Mesenchymal stem cell (in vitro differentiated cells and primary cell): Measurements from ENCODE around the gene MROH8.
"Not testable (repeated sequence)": the region's sequence is repeated elsewhere in the genome, so short reads cannot be mapped to it uniquely, and the experiment has no call there.

Experiments
- DNase-seq: peaks from one replicate; pipeline ENCODE4 v3.0.0-alpha.2; 2013
- H2AFZ ChIP-seq: one replicate; pipeline ENCODE4 v1.6.1; 2013; ENCODE audit warnings: low read depth, mild to moderate bottlenecking, control low read depth, inconsistent platforms, low read length, moderate library complexity
- H2AK5ac ChIP-seq: 2 replicates; pipeline ENCODE4 v1.6.1; 2013; ENCODE audit warnings: low read length, moderate library complexity, mild to moderate bottlenecking, inconsistent platforms; ENCODE audit not compliant: severe bottlenecking
- H2BK120ac ChIP-seq: one replicate; pipeline ENCODE4 v1.6.1; 2013; ENCODE audit warnings: low read depth, mild to moderate bottlenecking, inconsistent platforms, low read length, moderate library complexity
- H2BK12ac ChIP-seq, 2 experiments: one replicate each; pipeline ENCODE4 v1.6.1; 2013; ENCODE audit warnings: inconsistent platforms in 2 of 2, low read length in 2 of 2, mild to moderate bottlenecking in 2 of 2, moderate library complexity in 2 of 2, control low read depth in 1 of 2
- H2BK15ac ChIP-seq: one replicate; pipeline ENCODE4 v1.6.1; 2013; ENCODE audit warnings: mild to moderate bottlenecking, low read depth, inconsistent platforms; ENCODE audit not compliant: poor library complexity, severe bottlenecking
- H2BK5ac ChIP-seq: 2 replicates; pipeline ENCODE4 v1.6.1; 2013; ENCODE audit warnings: low read depth, mild to moderate bottlenecking, low read length, control low read depth, inconsistent platforms; ENCODE audit not compliant: poor library complexity, severe bottlenecking
- H3K14ac ChIP-seq, 2 experiments: one replicate each; pipeline ENCODE4 v1.6.1; 2013; ENCODE audit warnings: inconsistent platforms in 2 of 2, low read length in 2 of 2, control low read depth in 1 of 2, mild to moderate bottlenecking in 1 of 2, moderate library complexity in 1 of 2
- H3K18ac ChIP-seq, 2 experiments: one replicate each; pipeline ENCODE4 v1.6.1; 2013; ENCODE audit warnings: inconsistent platforms in 2 of 2, low read length in 2 of 2, control low read depth in 1 of 2, low read depth in 1 of 2, mild to moderate bottlenecking in 1 of 2
- H3K23ac ChIP-seq, 2 experiments: one replicate each; pipeline ENCODE4 v1.6.1; 2013; ENCODE audit warnings: inconsistent platforms in 2 of 2, low read length in 2 of 2, mild to moderate bottlenecking in 2 of 2, moderate library complexity in 2 of 2, control low read depth in 1 of 2
- H3K27ac ChIP-seq: 2 replicates; pipeline ENCODE4 v1.5.1; 2013; ENCODE audit warnings: mild to moderate bottlenecking, moderate library complexity, low read length, control low read depth, inconsistent platforms; ENCODE audit not compliant: poor library complexity, severe bottlenecking
- H3K27me3 ChIP-seq, 2 experiments: 2 replicates each; pipeline versions ENCODE4 v1.6.1 to v1.7.0; 2013; ENCODE audit warnings: low read length in 2 of 2, mild to moderate bottlenecking in 2 of 2, moderate library complexity in 2 of 2, control low read depth in 1 of 2, inconsistent platforms in 1 of 2; ENCODE audit not compliant: control insufficient read depth in 1 of 2, insufficient read depth in 1 of 2
- H3K36me3 ChIP-seq, 2 experiments: 2 replicates each; pipeline versions ENCODE4 v1.6.1 to v1.7.0; 2013; ENCODE audit warnings: low read length in 2 of 2, control low read depth in 1 of 2, inconsistent platforms in 1 of 2, low read depth in 1 of 2, mild to moderate bottlenecking in 1 of 2; ENCODE audit not compliant: insufficient read depth in 2 of 2, control insufficient read depth in 1 of 2
- H3K4ac ChIP-seq, 2 experiments: one replicate each; pipeline ENCODE4 v1.6.1; 2013; ENCODE audit warnings: inconsistent platforms in 2 of 2, low read length in 2 of 2, mild to moderate bottlenecking in 2 of 2, moderate library complexity in 2 of 2, control low read depth in 1 of 2, low read depth in 1 of 2
- H3K4me1 ChIP-seq: 2 replicates; pipeline ENCODE4 v1.6.1; 2013; ENCODE audit warnings: low read depth, low read length, control low read depth; ENCODE audit not compliant: control insufficient read depth, insufficient read depth
- H3K4me2 ChIP-seq: 2 replicates; pipeline ENCODE4 v1.6.1; 2013; ENCODE audit warnings: low read length, mild to moderate bottlenecking, inconsistent platforms; ENCODE audit not compliant: poor library complexity, severe bottlenecking
- H3K4me3 ChIP-seq, 2 experiments: 2 replicates each; pipeline versions ENCODE4 v1.5.1 to v1.7.0; 2013; ENCODE audit warnings: low read length in 2 of 2, mild to moderate bottlenecking in 2 of 2, control low read depth in 1 of 2, low read depth in 1 of 2; ENCODE audit not compliant: insufficient read depth in 1 of 2
- H3K79me1 ChIP-seq: replicated peaks from 2 replicates; pipeline ENCODE4 v1.6.1; 2013; ENCODE audit warnings: mild to moderate bottlenecking, control low read depth, low read length, inconsistent platforms; ENCODE audit not compliant: poor library complexity, severe bottlenecking
- H3K9ac ChIP-seq: 2 replicates; pipeline ENCODE4 v1.7.0; 2013; ENCODE audit warnings: mild to moderate bottlenecking, low read length, moderate library complexity
- H3K9me3 ChIP-seq: 2 replicates; pipeline ENCODE4 v1.7.0; 2013; ENCODE audit warnings: mild to moderate bottlenecking, low read length; ENCODE audit not compliant: control insufficient read depth
- H4K8ac ChIP-seq: one replicate; pipeline ENCODE4 v1.6.1; 2013; ENCODE audit warnings: inconsistent platforms, mild to moderate bottlenecking, low read length, moderate library complexity
- H4K91ac ChIP-seq: one replicate; pipeline ENCODE4 v1.6.1; 2013; ENCODE audit warnings: mild to moderate bottlenecking, low read length, inconsistent platforms
- WGBS: methylation state at CpG from one replicate; pipeline ENCODE4 v1.1.7; 2013; ENCODE audit warnings: mixed read lengths; 5-methylcytosine and 5-hydroxymethylcytosine counted together

Gene MROH8

DNA sequence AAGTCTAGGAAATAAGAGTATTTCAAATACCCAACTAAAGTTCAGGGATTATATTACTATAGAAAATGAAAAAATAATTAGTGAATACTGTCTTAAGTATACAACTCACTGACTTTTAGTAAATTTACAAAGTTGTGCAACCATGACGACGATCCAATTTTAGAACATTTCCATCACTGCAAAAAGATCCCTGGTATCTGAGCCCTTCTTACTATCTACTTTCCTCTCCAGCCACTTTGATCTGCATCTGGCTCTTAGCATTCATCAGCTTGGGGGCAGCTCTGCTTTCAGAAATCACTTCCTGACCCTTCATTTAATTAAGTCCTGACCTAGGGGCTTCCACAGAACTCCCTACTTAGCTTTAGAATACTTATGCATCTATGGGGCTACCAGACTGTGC is 45.4 kb downstream of the MROH8 start:
- Histone ChIP-seq H4K8ac (no peak overlapping the region), H3K27me3 (peaks cover 0 to 12% of the 10 kb centered on the region in 2 experiments), H2BK120ac (no peak overlapping the region), H2BK15ac (no peak overlapping the region), H3K27ac (no peak overlapping the region), H3K18ac (no peak overlapping the region), H3K9ac (no peak overlapping the region), H3K23ac (no peak overlapping the region), H3K9me3 (no peaks in the 10 kb centered on the region), H3K36me3 (no peaks in the 10 kb centered on the region), H2AFZ (no peak overlapping the region), H3K14ac (no peak overlapping the region), H2BK5ac (no peak overlapping the region), H3K4ac (no peak overlapping the region), H3K4me1 (no peaks in the 10 kb centered on the region), H2BK12ac (no peak overlapping the region), H3K79me1 (no peaks in the 10 kb centered on the region), H3K4me2 (no peak overlapping the region), H4K91ac (no peak overlapping the region), H2AK5ac (no peak overlapping the region), H3K4me3 (no peak overlapping the region)
- WGBS, result 86% methylated on average over 2 of the region's 2 CpGs
- DNase-seq, result no peak

GRCh38 chr20:37131486-37131885 is 47.9 kb downstream of the MROH8 start:
- H4K91ac ChIP-seq, result no peak overlapping the region
- no peak overlapping the region for H2BK12ac ChIP-seq
- no peak overlapping the region for H2AFZ ChIP-seq
- H3K4me2 ChIP-seq, result no peak overlapping the region
- H3K36me3 ChIP-seq, result no peaks in the 10 kb centered on the region
- no peaks in the 10 kb centered on the region for H3K9me3 ChIP-seq
- H3K18ac ChIP-seq, result no peak overlapping the region
- no peak overlapping the region for H3K14ac ChIP-seq
- no peak overlapping the region for H3K23ac ChIP-seq
- peaks cover 0 to 12% of the 10 kb centered on the region in 2 experiments for H3K27me3 ChIP-seq
- H3K27ac ChIP-seq, result no peak overlapping the region
- H3K4me1 ChIP-seq, result no peaks in the 10 kb centered on the region
- no peak overlapping the region for H2BK120ac ChIP-seq
- no peak overlapping the region for H3K9ac ChIP-seq
- no peaks in the 10 kb centered on the region for H3K79me1 ChIP-seq
- no peak overlapping the region for H3K4me3 ChIP-seq
- no peak overlapping the region for H4K8ac ChIP-seq
- no peak overlapping the region for H2BK5ac ChIP-seq
- no peak for DNase-seq
- no peak overlapping the region for H2AK5ac ChIP-seq
- WGBS, result 58% methylated on average over 3 of the region's 3 CpGs
- H2BK15ac ChIP-seq, result no peak overlapping the region
- H3K4ac ChIP-seq, result no peak overlapping the region

GRCh38 chr20:37128803-37129202 is 50.5 kb downstream of the MROH8 start:
- no peak overlapping the region for H4K8ac ChIP-seq
- no peak overlapping the region for H3K23ac ChIP-seq
- H3K4ac ChIP-seq, result no peak overlapping the region
- peaks cover 0 to 12% of the 10 kb centered on the region in 2 experiments for H3K27me3 ChIP-seq
- H3K9ac ChIP-seq, result no peak overlapping the region
- H2AK5ac ChIP-seq, result no peak overlapping the region
- no peak overlapping the region for H3K14ac ChIP-seq
- H2BK12ac ChIP-seq, result peak overlapping the region in 1 of 2 experiments; percentile 21
- H3K79me1 ChIP-seq, result no peaks in the 10 kb centered on the region
- H2BK5ac ChIP-seq, result no peak overlapping the region
- H2AFZ ChIP-seq, result no peak overlapping the region
- DNase-seq, result no peak
- no peak overlapping the region for H3K4me2 ChIP-seq
- 32% methylated on average over 2 of the region's 3 CpGs for WGBS
- no peak overlapping the region for H3K4me3 ChIP-seq
- no peak overlapping the region for H3K18ac ChIP-seq
- no peak overlapping the region for H3K27ac ChIP-seq
- no peaks in the 10 kb centered on the region for H3K4me1 ChIP-seq
- H4K91ac ChIP-seq, result no peak overlapping the region
- H2BK15ac ChIP-seq, result no peak overlapping the region
- H3K9me3 ChIP-seq, result no peaks in the 10 kb centered on the region
- H3K36me3 ChIP-seq, result no peaks in the 10 kb centered on the region
- no peak overlapping the region for H2BK120ac ChIP-seq

- WGBS, result 100% methylated on average over 6 of the region's 30 CpGs
- H3K27ac ChIP-seq, H2BK12ac ChIP-seq, H3K4ac ChIP-seq, H3K18ac ChIP-seq, H2BK15ac ChIP-seq, H4K8ac ChIP-seq, H3K36me3 ChIP-seq, H4K91ac ChIP-seq, H3K9me3 ChIP-seq, DNase-seq, H2AK5ac ChIP-seq, H2AFZ ChIP-seq, H3K23ac ChIP-seq, H3K4me3 ChIP-seq, H3K4me2 ChIP-seq, H3K9ac ChIP-seq, H3K14ac ChIP-seq, H2BK5ac ChIP-seq, H3K4me1 ChIP-seq, H3K27me3 ChIP-seq, H3K79me1 ChIP-seq, H2BK120ac ChIP-seq: not testable (repeated sequence)
Measured at GRCh38 chr20:37126290-37126689, 53.1 kb downstream of the MROH8 start.
